K562 (cell line): ENCODE data around the gene VPS9D1. TPM values are rescaled to one million over a fixed set of nuclear protein-coding genes. Genes with fewer than 3 reads are reported as not detected.

Source experiments
- ARHGAP35 ChIP-seq: fragments of 450-650 bp; IDR thresholded peaks from 2 replicates; pipeline ENCODE4 v1.6.1; 2018; ENCODE audit not compliant: partially characterized antibody
- BMI1 ChIP-seq: fragments of 150-350 bp; IDR thresholded peaks from 2 replicates; pipeline ENCODE4 v1.6.1; 2014; ENCODE audit warnings: low read length
- ETV1 ChIP-seq: fragments of 450-650 bp; conservative IDR thresholded peaks from 2 replicates; pipeline ENCODE4 v1.6.1; 2016; ENCODE audit warnings: missing genetic modification characterization, control low read depth, low read depth, missing compliant biosample characterization
- FIP1L1 ChIP-seq: fragments of 200-400 bp; formaldehyde crosslinking; IDR thresholded peaks from 2 replicates; pipeline ENCODE4 v1.6.1; 2018; ENCODE audit warnings: mild to moderate bottlenecking, low read depth, low read length; ENCODE audit not compliant: poor library complexity, severe bottlenecking
- FOXP1 ChIP-seq: sonication (generic); formaldehyde crosslinking; IDR thresholded peaks from 2 replicates; pipeline ENCODE4 v1.8.0; 2022; ENCODE audit warnings: mild to moderate bottlenecking, missing genetic modification reagents
- GATAD2A ChIP-seq: fragments of 450-650 bp; IDR thresholded peaks from 2 replicates; pipeline ENCODE4 v1.6.1; 2017
- HEY1 ChIP-seq: fragments of 250-450 bp; sonication (Bioruptor Pico); IDR thresholded peaks from 2 replicates; pipeline ENCODE4 v1.5.0; 2020; ENCODE audit warnings: mild to moderate bottlenecking, moderate library complexity, borderline replicate concordance
- HNRNPL ChIP-seq: fragments of 200-400 bp; formaldehyde crosslinking; IDR thresholded peaks from 2 replicates; pipeline ENCODE4 v1.6.1; 2017; ENCODE audit warnings: low read depth, mild to moderate bottlenecking, low read length
- IRF2 ChIP-seq: sonication (generic); formaldehyde crosslinking; IDR thresholded peaks from 2 replicates; pipeline ENCODE4 v1.8.1; 2022; ENCODE audit warnings: mild to moderate bottlenecking, missing genetic modification reagents
- MCM3 ChIP-seq: fragments of 450-650 bp; IDR thresholded peaks from 2 replicates; pipeline ENCODE4 v1.6.1; 2016
- MTA3 ChIP-seq: fragments of 450-650 bp; formaldehyde crosslinking; IDR thresholded peaks from 2 replicates; pipeline ENCODE4 v1.6.1; 2017; ENCODE audit warnings: mild to moderate bottlenecking, borderline replicate concordance
- POLR2A ChIP-seq: fragments of 450-650 bp; conservative IDR thresholded peaks from 2 replicates; pipeline ENCODE4 v1.6.1; 2016
- RBBP5 ChIP-seq: fragments of 200-600 bp; sonication (generic); IDR thresholded peaks from 2 replicates; pipeline ENCODE4 v1.6.1; 2012; ENCODE audit warnings: borderline replicate concordance, mild to moderate bottlenecking, low read length, control low read depth, inconsistent platforms; ENCODE audit not compliant: insufficient read depth, poor library complexity, severe bottlenecking
- RBFOX2 ChIP-seq: fragments of 200-400 bp; formaldehyde crosslinking; IDR thresholded peaks from 2 replicates; pipeline ENCODE4 v1.6.1; 2017; ENCODE audit warnings: low read depth, mild to moderate bottlenecking, low read length, moderate library complexity
- SLC30A9 ChIP-seq: fragments of 250-450 bp; sonication (Bioruptor Pico); IDR thresholded peaks from 2 replicates; pipeline ENCODE4 v1.8.0; 2022; ENCODE audit warnings: mild to moderate bottlenecking, moderate library complexity
- SMARCA4 ChIP-seq: fragments of 450-650 bp; IDR thresholded peaks from 2 replicates; pipeline ENCODE4 v1.6.1; 2016
- SREBF2 ChIP-seq: sonication (generic); formaldehyde crosslinking; IDR thresholded peaks from 2 replicates; pipeline ENCODE4 v1.4.0; 2020; ENCODE audit warnings: mild to moderate bottlenecking, missing genetic modification reagents
- SRSF9 ChIP-seq: fragments of 200-400 bp; formaldehyde crosslinking; IDR thresholded peaks from 2 replicates; pipeline ENCODE4 v1.6.1; 2017; ENCODE audit warnings: low read depth, low read length, borderline replicate concordance
- TCFL5 ChIP-seq: fragments of 250-450 bp; sonication (Bioruptor Pico); conservative IDR thresholded peaks from 2 replicates; pipeline ENCODE4 v1.6.1; 2021; ENCODE audit warnings: mild to moderate bottlenecking, moderate library complexity, matching md5 sums
- ZNF165 ChIP-seq: fragments of 250-450 bp; sonication (Bioruptor Pico); IDR thresholded peaks from 2 replicates; pipeline ENCODE4 v1.4.0; 2020; ENCODE audit warnings: borderline replicate concordance
- ZNF644 ChIP-seq: fragments of 200-800 bp; sonication (Bioruptor generic); IDR thresholded peaks from 2 replicates; pipeline ENCODE4 v1.6.1; 2016; ENCODE audit warnings: low read depth, missing genetic modification characterization, missing compliant biosample characterization
- polyA plus RNA-seq, 8 experiments: library from polyadenylated mRNA; depleted of rRNA in 4 of 8; stranded (reverse) in 5 of 8; unstranded in 3 of 8; fragments of >200 nt; fragmentation: Nextera tagmentation in 2 of 8; fragmentation: Illumina TruSeq in 1 of 8; extraction: Ambion mirVana in 2 of 8; extraction: Trizol in 1 of 8; gene quantifications; 2 replicates each; pipeline versions ENCODE4 v1.2.1 to v1.2.3, GENCODE V29; 2011 to 2014; ENCODE audit warnings: inconsistent platforms in 1 of 8, missing spikeins in 1 of 8
- total RNA-seq, 7 experiments: library from RNA; depleted of rRNA in 6 of 7; stranded (reverse); fragments of >200 nt in 6 of 7; fragmentation: Illumina TruSeq in 2 of 7; extraction: Trizol in 2 of 7; gene quantifications; 2 replicates each; pipeline versions ENCODE4 v1.2.1 to v1.2.3, GENCODE V29; 2011 to 2021; ENCODE audit warnings: low replicate concordance in 1 of 7
- TF ChIP-seq, protein P1 (sequence below): sonication (generic); formaldehyde crosslinking; IDR thresholded peaks from 2 replicates; pipeline ENCODE4 v1.8.1; 2023; ENCODE audit warnings: mild to moderate bottlenecking, missing genetic modification reagents, moderate library complexity
- TF ChIP-seq, protein P2 (sequence below): fragments of 450-650 bp; IDR thresholded peaks from 2 replicates; pipeline ENCODE4 v1.7.1; 2018; ENCODE audit warnings: mild to moderate bottlenecking, low read depth; ENCODE audit not compliant: partially characterized antibody
- TF ChIP-seq, protein P3 (sequence below): sonication (generic); formaldehyde crosslinking; IDR thresholded peaks from 2 replicates; pipeline ENCODE4 v1.8.1; 2023; ENCODE audit warnings: mild to moderate bottlenecking, missing genetic modification reagents
- TF ChIP-seq, protein P4 (sequence below): fragments of 450-650 bp; IDR thresholded peaks from 2 replicates; pipeline ENCODE4 v1.6.1; 2016; ENCODE audit warnings: missing biosample characterization, missing genetic modification characterization

Gene VPS9D1
- total and polyA plus RNA-seq, 9 of the 15 experiments (the other 6 are each of a cell fraction or from before 2014, with no cell fraction given) = 0.33 to 3.1 (median 1.1) TPM

DNA sequence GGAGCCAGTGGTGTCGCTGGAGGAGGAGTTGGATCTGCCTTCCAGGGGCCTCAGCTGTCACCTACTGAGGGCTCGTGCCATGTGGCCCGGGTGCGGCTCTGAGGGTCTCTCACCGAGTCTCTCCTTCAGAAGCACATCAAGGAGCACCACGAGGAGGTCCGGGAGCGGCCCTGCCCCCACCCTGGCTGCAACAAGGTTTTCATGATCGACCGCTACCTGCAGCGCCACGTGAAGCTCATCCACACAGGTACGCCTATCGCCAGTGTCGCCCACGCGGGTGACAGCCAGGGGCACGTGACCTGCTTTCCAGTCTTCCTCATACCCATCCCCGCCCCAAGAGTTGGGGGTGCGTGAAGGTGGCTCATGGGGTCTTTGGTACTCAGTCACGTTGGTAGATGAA, 13.1 kb upstream of the VPS9D1 start (continued):
- TF ChIP-seq SLC30A9 (CRISPR knock-in tag) (no peak), HNRNPL (0 out of 2 replicates have a peak, but pooled peaks have one; percentile 22), RBFOX2 (peak; percentile 54; the same call in 1 of the 2 replicates), TCFL5 (no peak), SMARCA4 (no peak), RBBP5 (no peak), POLR2A (peak; percentile 43; the same call in 1 of the 2 replicates), HEY1 (no peak), GATAD2A (no peak), IRF2 (CRISPR knock-in tag) (no peak), ZNF165 (no peak), ETV1 (tag) (no peak), FOXP1 (no peak), ARHGAP35 (no peak), ZNF644 (tag) (no peak), SREBF2 (CRISPR knock-in tag) (no peak), SRSF9 (no peak), FIP1L1 (no peak), MTA3 (no peak), BMI1 (no peak), MCM3 (no peak)
- TF ChIP-seq, protein P1, sequence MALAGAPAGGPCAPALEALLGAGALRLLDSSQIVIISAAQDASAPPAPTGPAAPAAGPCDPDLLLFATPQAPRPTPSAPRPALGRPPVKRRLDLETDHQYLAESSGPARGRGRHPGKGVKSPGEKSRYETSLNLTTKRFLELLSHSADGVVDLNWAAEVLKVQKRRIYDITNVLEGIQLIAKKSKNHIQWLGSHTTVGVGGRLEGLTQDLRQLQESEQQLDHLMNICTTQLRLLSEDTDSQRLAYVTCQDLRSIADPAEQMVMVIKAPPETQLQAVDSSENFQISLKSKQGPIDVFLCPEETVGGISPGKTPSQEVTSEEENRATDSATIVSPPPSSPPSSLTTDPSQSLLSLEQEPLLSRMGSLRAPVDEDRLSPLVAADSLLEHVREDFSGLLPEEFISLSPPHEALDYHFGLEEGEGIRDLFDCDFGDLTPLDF (CRISPR knock-in tag) = no peak
- TF ChIP-seq, protein P2, sequence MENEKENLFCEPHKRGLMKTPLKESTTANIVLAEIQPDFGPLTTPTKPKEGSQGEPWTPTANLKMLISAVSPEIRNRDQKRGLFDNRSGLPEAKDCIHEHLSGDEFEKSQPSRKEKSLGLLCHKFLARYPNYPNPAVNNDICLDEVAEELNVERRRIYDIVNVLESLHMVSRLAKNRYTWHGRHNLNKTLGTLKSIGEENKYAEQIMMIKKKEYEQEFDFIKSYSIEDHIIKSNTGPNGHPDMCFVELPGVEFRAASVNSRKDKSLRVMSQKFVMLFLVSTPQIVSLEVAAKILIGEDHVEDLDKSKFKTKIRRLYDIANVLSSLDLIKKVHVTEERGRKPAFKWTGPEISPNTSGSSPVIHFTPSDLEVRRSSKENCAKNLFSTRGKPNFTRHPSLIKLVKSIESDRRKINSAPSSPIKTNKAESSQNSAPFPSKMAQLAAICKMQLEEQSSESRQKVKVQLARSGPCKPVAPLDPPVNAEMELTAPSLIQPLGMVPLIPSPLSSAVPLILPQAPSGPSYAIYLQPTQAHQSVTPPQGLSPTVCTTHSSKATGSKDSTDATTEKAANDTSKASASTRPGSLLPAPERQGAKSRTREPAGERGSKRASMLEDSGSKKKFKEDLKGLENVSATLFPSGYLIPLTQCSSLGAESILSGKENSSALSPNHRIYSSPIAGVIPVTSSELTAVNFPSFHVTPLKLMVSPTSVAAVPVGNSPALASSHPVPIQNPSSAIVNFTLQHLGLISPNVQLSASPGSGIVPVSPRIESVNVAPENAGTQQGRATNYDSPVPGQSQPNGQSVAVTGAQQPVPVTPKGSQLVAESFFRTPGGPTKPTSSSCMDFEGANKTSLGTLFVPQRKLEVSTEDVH = no peak
- TF ChIP-seq, protein P3, sequence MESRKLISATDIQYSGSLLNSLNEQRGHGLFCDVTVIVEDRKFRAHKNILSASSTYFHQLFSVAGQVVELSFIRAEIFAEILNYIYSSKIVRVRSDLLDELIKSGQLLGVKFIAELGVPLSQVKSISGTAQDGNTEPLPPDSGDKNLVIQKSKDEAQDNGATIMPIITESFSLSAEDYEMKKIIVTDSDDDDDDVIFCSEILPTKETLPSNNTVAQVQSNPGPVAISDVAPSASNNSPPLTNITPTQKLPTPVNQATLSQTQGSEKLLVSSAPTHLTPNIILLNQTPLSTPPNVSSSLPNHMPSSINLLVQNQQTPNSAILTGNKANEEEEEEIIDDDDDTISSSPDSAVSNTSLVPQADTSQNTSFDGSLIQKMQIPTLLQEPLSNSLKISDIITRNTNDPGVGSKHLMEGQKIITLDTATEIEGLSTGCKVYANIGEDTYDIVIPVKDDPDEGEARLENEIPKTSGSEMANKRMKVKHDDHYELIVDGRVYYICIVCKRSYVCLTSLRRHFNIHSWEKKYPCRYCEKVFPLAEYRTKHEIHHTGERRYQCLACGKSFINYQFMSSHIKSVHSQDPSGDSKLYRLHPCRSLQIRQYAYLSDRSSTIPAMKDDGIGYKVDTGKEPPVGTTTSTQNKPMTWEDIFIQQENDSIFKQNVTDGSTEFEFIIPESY (CRISPR knock-in tag) = peak; percentile 32; the same call in 1 of the 2 replicates
- TF ChIP-seq, protein P4, sequence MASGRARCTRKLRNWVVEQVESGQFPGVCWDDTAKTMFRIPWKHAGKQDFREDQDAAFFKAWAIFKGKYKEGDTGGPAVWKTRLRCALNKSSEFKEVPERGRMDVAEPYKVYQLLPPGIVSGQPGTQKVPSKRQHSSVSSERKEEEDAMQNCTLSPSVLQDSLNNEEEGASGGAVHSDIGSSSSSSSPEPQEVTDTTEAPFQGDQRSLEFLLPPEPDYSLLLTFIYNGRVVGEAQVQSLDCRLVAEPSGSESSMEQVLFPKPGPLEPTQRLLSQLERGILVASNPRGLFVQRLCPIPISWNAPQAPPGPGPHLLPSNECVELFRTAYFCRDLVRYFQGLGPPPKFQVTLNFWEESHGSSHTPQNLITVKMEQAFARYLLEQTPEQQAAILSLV (tag) = no peak
